ENCODE data around the gene MMAB. TPM values are rescaled to one million over a fixed set of nuclear protein-coding genes. Genes with fewer than 3 reads are reported as not detected.

Gene MMAB
- total RNA-seq, 1 experiment from 2014 or later, result 34.9 TPM

GRCh38 chr12:109617491-109617890, 44.2 kb upstream of the MMAB start:
- Histone ChIP-seq H3K4me2 (ENCODE audit: low read length) (no peak overlapping the region), H3K9me3 (ENCODE audit: control insufficient read depth in 1 of 2, insufficient read depth in 1 of 2, low read depth in 1 of 2, low read length in 2 of 2) (no peaks in the 10 kb centered on the region), H4K20me1 (ENCODE audit: insufficient read depth) (no peaks in the 10 kb centered on the region), H3K4me3 (replicated peaks in 1 of 2; ENCODE audit: low read depth in 1 of 2, low read length in 2 of 2) (no peak overlapping the region), H3K9ac (ENCODE audit: low read length) (no peak overlapping the region), H3K27ac (ENCODE audit: low read depth, low read length) (no peak overlapping the region), H3K9me2 (ENCODE audit: insufficient read depth) (no peaks in the 10 kb centered on the region), H3K27me3 (ENCODE audit: insufficient read depth, low read length) (peaks cover 32% of the 10 kb centered on the region; the same call in 1 of the 2 replicates), H3K4me1 (ENCODE audit: control insufficient read depth in 1 of 2, insufficient read depth in 2 of 2, low read length in 2 of 2) (no peaks in the 10 kb centered on the region), H3K79me2 (ENCODE audit: insufficient read depth, low read length) (no peaks in the 10 kb centered on the region), H3K36me3 (ENCODE audit: control insufficient read depth in 1 of 2, insufficient read depth in 2 of 2, low read length in 2 of 2) (no peaks in the 10 kb centered on the region), H2AFZ (ENCODE audit: low read depth, low read length, poor library complexity, severe bottlenecking) (no peak overlapping the region)
- intact Hi-C loops (cut with micrococcal nuclease), result no loop called here
- ChIA-PET CTCF (interaction anchor here (1.4 kb wide), 1 partner anchor 20 kb away, joined by 3 read pairs; no protein-coding TSS in a partner anchor), POLR2A (interaction anchor here (0.5 kb wide), 1 partner anchor 12 kb away, joined by 3 read pairs; no protein-coding TSS in a partner anchor), RAD21 (ENCODE audit: low non-redundant PET in 1 of 2, low total read pairs in 2 of 2, uncharacterized antibody in 2 of 2, unreplicated experiment in 2 of 2) (no interaction called here)
- ATAC-seq (no peak), DNase-seq (ENCODE audit: low read depth, low spot score) (no peak)
- no peak for TF ChIP-seq EZH2 (IDR thresholded peaks at IDR 0.05)
- no peak for TF ChIP-seq CBX3 (IDR thresholded peaks at IDR 0.05; ENCODE audit: low read depth)
- no peak for TF ChIP-seq SP1 (IDR thresholded peaks at IDR 0.05; ENCODE audit: low read depth)
- no peak for TF ChIP-seq ELF1 (IDR thresholded peaks at IDR 0.05; ENCODE audit: borderline replicate concordance, low read depth)
- TF ChIP-seq EGR1 (IDR thresholded peaks at IDR 0.05; ENCODE audit: low read depth), result no peak
- no peak for TF ChIP-seq YY1 (IDR thresholded peaks at IDR 0.05; ENCODE audit: extremely low read depth, insufficient replicate concordance, low read depth, low read length)
- TF ChIP-seq SIN3A (IDR thresholded peaks at IDR 0.05; ENCODE audit: low read depth), result no peak
- no peak for TF ChIP-seq POLR2AphosphoS5 (IDR thresholded peaks at IDR 0.05; ENCODE audit: low read depth, low read length)
- no peak for TF ChIP-seq POLR2A (IDR thresholded peaks at IDR 0.05; ENCODE audit: borderline replicate concordance, extremely low read depth, insufficient read depth, insufficient read length)
- no peak for TF ChIP-seq FOSL1 (IDR thresholded peaks at IDR 0.05; ENCODE audit: low read depth)
- no peak for TF ChIP-seq ZFX (IDR thresholded peaks at IDR 0.05)
- no peak for TF ChIP-seq REST (IDR thresholded peaks at IDR 0.05; ENCODE audit: low read depth)
- TF ChIP-seq EZH2phosphoT487 (IDR thresholded peaks at IDR 0.05; ENCODE audit: borderline replicate concordance), result no peak
- TF ChIP-seq SRF (IDR thresholded peaks at IDR 0.05; ENCODE audit: low read depth), result no peak
- TF ChIP-seq, protein P1, sequence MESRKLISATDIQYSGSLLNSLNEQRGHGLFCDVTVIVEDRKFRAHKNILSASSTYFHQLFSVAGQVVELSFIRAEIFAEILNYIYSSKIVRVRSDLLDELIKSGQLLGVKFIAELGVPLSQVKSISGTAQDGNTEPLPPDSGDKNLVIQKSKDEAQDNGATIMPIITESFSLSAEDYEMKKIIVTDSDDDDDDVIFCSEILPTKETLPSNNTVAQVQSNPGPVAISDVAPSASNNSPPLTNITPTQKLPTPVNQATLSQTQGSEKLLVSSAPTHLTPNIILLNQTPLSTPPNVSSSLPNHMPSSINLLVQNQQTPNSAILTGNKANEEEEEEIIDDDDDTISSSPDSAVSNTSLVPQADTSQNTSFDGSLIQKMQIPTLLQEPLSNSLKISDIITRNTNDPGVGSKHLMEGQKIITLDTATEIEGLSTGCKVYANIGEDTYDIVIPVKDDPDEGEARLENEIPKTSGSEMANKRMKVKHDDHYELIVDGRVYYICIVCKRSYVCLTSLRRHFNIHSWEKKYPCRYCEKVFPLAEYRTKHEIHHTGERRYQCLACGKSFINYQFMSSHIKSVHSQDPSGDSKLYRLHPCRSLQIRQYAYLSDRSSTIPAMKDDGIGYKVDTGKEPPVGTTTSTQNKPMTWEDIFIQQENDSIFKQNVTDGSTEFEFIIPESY (IDR thresholded peaks at IDR 0.05; ENCODE audit: extremely low read depth, insufficient replicate concordance, low read length), result no peak
- TF ChIP-seq RAD21 (IDR thresholded peaks at IDR 0.05; ENCODE audit: low read depth), result no peak
- TF ChIP-seq JUND (IDR thresholded peaks at IDR 0.05), result no peak
- no peak for TF ChIP-seq TCF7L2 (IDR thresholded peaks at IDR 0.05; ENCODE audit: borderline replicate concordance, extremely low read depth, insufficient read depth, insufficient read length)
- TF ChIP-seq CEBPB (IDR thresholded peaks at IDR 0.05; ENCODE audit: low read depth), result no peak
- TF ChIP-seq, protein P2, sequence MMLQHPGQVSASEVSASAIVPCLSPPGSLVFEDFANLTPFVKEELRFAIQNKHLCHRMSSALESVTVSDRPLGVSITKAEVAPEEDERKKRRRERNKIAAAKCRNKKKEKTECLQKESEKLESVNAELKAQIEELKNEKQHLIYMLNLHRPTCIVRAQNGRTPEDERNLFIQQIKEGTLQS (IDR thresholded peaks at IDR 0.05), result no peak
- BruUV-seq (replicated peaks), result no TSS peak
